Gastrocnemius medialis (tissue), 4 donors: ENCODE measurements around the gene DIAPH3.

Source experiments
- POLR2A ChIP-seq, 2 donors: fragments of 450-650 bp; IDR thresholded peaks; one replicate each; pipeline ENCODE4 v1.6.1; 2017; ENCODE audit warnings: antibody characterized with exemption in 2 of 2, mild to moderate bottlenecking in 2 of 2, moderate library complexity in 2 of 2
- TF ChIP-seq, protein P1 (sequence below), 5 experiments: fragments of 450-650 bp in 3 of 5; fragments of 200-600 bp in 2 of 5; sonication (generic) in 2 of 5; IDR thresholded peaks in 4 of 5; conservative IDR thresholded peaks in 1 of 5; 1 replicate in 4 of 5; 2 replicates in 1 of 5; pipeline ENCODE4 v1.5.1; 2016 to 2019; ENCODE audit warnings: antibody characterized with exemption in 5 of 5, mild to moderate bottlenecking in 3 of 5, moderate library complexity in 3 of 5

DNA sequence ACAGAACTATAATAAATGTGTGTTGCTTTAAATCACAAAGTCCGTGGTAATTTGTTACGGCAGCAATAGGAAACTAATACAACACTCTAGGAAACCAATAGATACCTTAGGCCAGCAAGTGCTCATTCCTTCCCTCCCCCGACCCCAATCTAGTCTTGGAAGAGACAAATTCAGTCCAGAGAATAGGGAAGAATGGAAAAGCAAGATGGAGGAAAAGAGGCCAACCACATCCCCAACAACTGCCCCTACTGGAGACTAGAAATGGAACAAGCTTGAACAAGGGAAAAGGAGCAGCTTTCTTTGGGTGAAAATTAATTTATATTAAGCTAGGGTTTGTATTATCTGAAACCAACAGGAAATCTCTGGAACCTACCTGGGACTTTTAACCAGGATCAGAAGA, 54.4 kb downstream of the DIAPH3 start:
- TF ChIP-seq, protein P1, sequence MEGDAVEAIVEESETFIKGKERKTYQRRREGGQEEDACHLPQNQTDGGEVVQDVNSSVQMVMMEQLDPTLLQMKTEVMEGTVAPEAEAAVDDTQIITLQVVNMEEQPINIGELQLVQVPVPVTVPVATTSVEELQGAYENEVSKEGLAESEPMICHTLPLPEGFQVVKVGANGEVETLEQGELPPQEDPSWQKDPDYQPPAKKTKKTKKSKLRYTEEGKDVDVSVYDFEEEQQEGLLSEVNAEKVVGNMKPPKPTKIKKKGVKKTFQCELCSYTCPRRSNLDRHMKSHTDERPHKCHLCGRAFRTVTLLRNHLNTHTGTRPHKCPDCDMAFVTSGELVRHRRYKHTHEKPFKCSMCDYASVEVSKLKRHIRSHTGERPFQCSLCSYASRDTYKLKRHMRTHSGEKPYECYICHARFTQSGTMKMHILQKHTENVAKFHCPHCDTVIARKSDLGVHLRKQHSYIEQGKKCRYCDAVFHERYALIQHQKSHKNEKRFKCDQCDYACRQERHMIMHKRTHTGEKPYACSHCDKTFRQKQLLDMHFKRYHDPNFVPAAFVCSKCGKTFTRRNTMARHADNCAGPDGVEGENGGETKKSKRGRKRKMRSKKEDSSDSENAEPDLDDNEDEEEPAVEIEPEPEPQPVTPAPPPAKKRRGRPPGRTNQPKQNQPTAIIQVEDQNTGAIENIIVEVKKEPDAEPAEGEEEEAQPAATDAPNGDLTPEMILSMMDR (IDR thresholded peaks at IDR 0.05 in 4 of 5, conservative IDR thresholded peaks at IDR 0.05 in 1 of 5), result no peak
- TF ChIP-seq POLR2A (IDR thresholded peaks at IDR 0.05), result no peak
